ENCODE measurements around the gene CDC34. TPM values are rescaled to one million over a fixed set of nuclear protein-coding genes. Genes with fewer than 3 reads are reported as not detected.
A peak's percentile ranks its signal among the peaks of the same experiment; 100 is the strongest.

The CDC34 gene
- total RNA-seq, 1 donor from 2014 or later, result 96.5 TPM

GRCh38 chr19:531009-531752, 379 bp upstream of the CDC34 start:
- no peak for TF ChIP-seq CTCF (IDR thresholded peaks at IDR 0.05; ENCODE audit: borderline replicate concordance)
- Histone ChIP-seq H3K4me1 (peaks cover 54% of the 10 kb centered on the region), H3K27me3 (ENCODE audit: low read depth) (peaks cover 23% of the 10 kb centered on the region), H3K36me3 (peaks cover 9% of the 10 kb centered on the region), H3K4me3 (peak overlapping the region; percentile 100), H3K9me3 (replicated peaks) (no peaks in the 10 kb centered on the region), H3K27ac (replicated peaks) (peak overlapping the region; percentile 99)
- intact Hi-C loops (cut with micrococcal nuclease), result no loop called here
- peak; percentile 84 for DNase-seq

- DNase-seq, result peak; percentile 86
These were observed 1.2 kb downstream of the CDC34 start for GRCh38 chr19:532561-533363.

GRCh38 chr19:533364-534058, 2.0 kb downstream of the CDC34 start:
- Histone ChIP-seq H3K27ac (replicated peaks) (peak overlapping the region; percentile 99), H3K36me3 (peaks cover 30% of the 10 kb centered on the region), H3K4me3 (peak overlapping the region; percentile 100), H3K4me1 (peaks cover 69% of the 10 kb centered on the region), H3K9me3 (replicated peaks) (no peaks in the 10 kb centered on the region), H3K27me3 (ENCODE audit: low read depth) (peaks cover 2% of the 10 kb centered on the region)
- no peak for TF ChIP-seq CTCF (IDR thresholded peaks at IDR 0.05; ENCODE audit: borderline replicate concordance)
- no peak for DNase-seq
- intact Hi-C loops (cut with micrococcal nuclease), result no loop called here

More at GRCh38 chr19:532561-533363, 1.2 kb downstream of the CDC34 start:
- peak; percentile 59 for TF ChIP-seq CTCF (IDR thresholded peaks at IDR 0.05; ENCODE audit: borderline replicate concordance)
- Histone ChIP-seq H3K36me3 (peaks cover 22% of the 10 kb centered on the region), H3K4me3 (peak overlapping the region; percentile 100), H3K27ac (replicated peaks) (peak overlapping the region; percentile 99), H3K9me3 (replicated peaks) (no peaks in the 10 kb centered on the region), H3K27me3 (ENCODE audit: low read depth) (peaks cover 8% of the 10 kb centered on the region), H3K4me1 (peaks cover 64% of the 10 kb centered on the region)
- intact Hi-C loops (cut with micrococcal nuclease), result no loop called here

- Histone ChIP-seq H3K9me3 (replicated peaks) (no peaks in the 10 kb centered on the region), H3K27ac (replicated peaks) (peak overlapping the region; percentile 99)
These were observed 2.5 kb downstream of the CDC34 start for GRCh38 chr19:534088-534487.

More at GRCh38 chr19:534088-534487, 2.5 kb downstream of the CDC34 start:
- H3K4me3 ChIP-seq, result peak overlapping the region; percentile 100
- H3K4me1 ChIP-seq, result peaks cover 74% of the 10 kb centered on the region
- intact Hi-C loops (cut with micrococcal nuclease), result no loop called here
- no peak for DNase-seq
- peaks cover 36% of the 10 kb centered on the region for H3K36me3 ChIP-seq
- TF ChIP-seq CTCF (IDR thresholded peaks at IDR 0.05; ENCODE audit: borderline replicate concordance), result no peak
- no peaks in the 10 kb centered on the region for H3K27me3 ChIP-seq (ENCODE audit: low read depth)
